Chondrocyte (in vitro differentiated cells): Measurements from ENCODE around the gene SULT6B1. TPM values are rescaled to one million over a fixed set of nuclear protein-coding genes. Genes with fewer than 3 reads are reported as not detected.

Source experiments
- DNase-seq: peaks from one replicate; pipeline ENCODE4 v3.0.0; 2021; ENCODE audit warnings: mixed read lengths, low spot score
- H3K27ac Mint-ChIP-seq: one replicate; pipeline ENCODE4 v1.8.0; 2021; ENCODE audit warnings: mild to moderate bottlenecking, moderate library complexity, mixed read lengths; ENCODE audit not compliant: unreplicated experiment
- H3K27me3 Mint-ChIP-seq: 2 replicates; pipeline ENCODE4 v1.8.0; 2021; ENCODE audit warnings: low read depth, mixed read lengths
- H3K36me3 Mint-ChIP-seq: 2 replicates; pipeline ENCODE4 v1.8.0; 2021; ENCODE audit warnings: low read depth, mixed read lengths
- H3K4me1 Mint-ChIP-seq: 2 replicates; pipeline ENCODE4 v1.8.0; 2021; ENCODE audit warnings: low read depth, mild to moderate bottlenecking, mixed read lengths
- H3K4me3 Mint-ChIP-seq: one replicate; pipeline ENCODE4 v1.8.0; 2021; ENCODE audit warnings: mild to moderate bottlenecking, moderate library complexity, mixed read lengths; ENCODE audit not compliant: unreplicated experiment
- H3K9me3 Mint-ChIP-seq: 2 replicates; pipeline ENCODE4 v1.8.0; 2021; ENCODE audit warnings: low read depth, mixed read lengths
- CTCF ChIP-seq: fragments of 200-600 bp; sonication (generic); IDR thresholded peaks from 2 replicates; pipeline ENCODE4 v1.5.0; 2021; ENCODE audit warnings: antibody characterized with exemption, mild to moderate bottlenecking, moderate library complexity
- total RNA-seq: library from RNA; stranded (reverse); gene quantifications from 3 replicates; pipeline ENCODE4 v1.2.1, GENCODE V29; 2021

The SULT6B1 gene
- total RNA-seq, 1 donor from 2014 or later, result not detected

- peak overlapping the region; percentile 96 for H3K27ac Mint-ChIP-seq
- peak; percentile 13 for TF ChIP-seq CTCF
- DNase-seq, result no peak
- H3K4me1 Mint-ChIP-seq, result peaks cover 32% of the 10 kb centered on the region
- H3K36me3 Mint-ChIP-seq, result peaks cover 12% of the 10 kb centered on the region
- H3K27me3 Mint-ChIP-seq, result no peaks in the 10 kb centered on the region
- peaks cover 6% of the 10 kb centered on the region for H3K9me3 Mint-ChIP-seq
- H3K4me3 Mint-ChIP-seq, result peak overlapping the region; percentile 95
These were observed 32.2 kb downstream of the SULT6B1 start for GRCh38 chr2:37156071-37156856.

- peaks cover 38% of the 10 kb centered on the region for H3K4me1 Mint-ChIP-seq
- no peak for TF ChIP-seq CTCF
- DNase-seq, result no peak
- peaks cover 6% of the 10 kb centered on the region for H3K9me3 Mint-ChIP-seq
- no peak overlapping the region for H3K4me3 Mint-ChIP-seq
- H3K36me3 Mint-ChIP-seq, result peaks cover 12% of the 10 kb centered on the region
- no peaks in the 10 kb centered on the region for H3K27me3 Mint-ChIP-seq
- no peak overlapping the region for H3K27ac Mint-ChIP-seq
These were observed 33.7 kb downstream of the SULT6B1 start for GRCh38 chr2:37154785-37155184.

GRCh38 chr2:37153224-37153623 lies 35.2 kb downstream of the SULT6B1 start:
- TF ChIP-seq CTCF, result no peak
- peaks cover 6% of the 10 kb centered on the region for H3K9me3 Mint-ChIP-seq
- no peaks in the 10 kb centered on the region for H3K27me3 Mint-ChIP-seq
- peaks cover 40% of the 10 kb centered on the region for H3K4me1 Mint-ChIP-seq
- no peak for DNase-seq
- H3K27ac Mint-ChIP-seq, result no peak overlapping the region
- H3K36me3 Mint-ChIP-seq, result peaks cover 16% of the 10 kb centered on the region
- H3K4me3 Mint-ChIP-seq, result no peak overlapping the region

GRCh38 chr2:37149626-37150322 lies 38.7 kb downstream of the SULT6B1 start:
- no peak for DNase-seq
- no peaks in the 10 kb centered on the region for H3K27me3 Mint-ChIP-seq
- H3K9me3 Mint-ChIP-seq, result peaks cover 6% of the 10 kb centered on the region
- H3K36me3 Mint-ChIP-seq, result peaks cover 27% of the 10 kb centered on the region
- H3K27ac Mint-ChIP-seq, result no peak overlapping the region
- no peak overlapping the region for H3K4me3 Mint-ChIP-seq
- TF ChIP-seq CTCF, result no peak
- peaks cover 25% of the 10 kb centered on the region for H3K4me1 Mint-ChIP-seq

- H3K27ac Mint-ChIP-seq, result peak overlapping the region; percentile 39
- no peaks in the 10 kb centered on the region for H3K9me3 Mint-ChIP-seq
- TF ChIP-seq CTCF, result no peak
- DNase-seq, result no peak
- H3K27me3 Mint-ChIP-seq, result no peaks in the 10 kb centered on the region
- H3K4me1 Mint-ChIP-seq, result peaks cover 18% of the 10 kb centered on the region
- H3K36me3 Mint-ChIP-seq, result peaks cover 23% of the 10 kb centered on the region
- H3K4me3 Mint-ChIP-seq, result no peak overlapping the region
These were observed 40.1 kb downstream of the SULT6B1 start for GRCh38 chr2:37148325-37148724.
